Measurements from ENCODE around the gene CTSL. TPM values are rescaled to one million over a fixed set of nuclear protein-coding genes. Genes with fewer than 3 reads are reported as not detected.

Gene CTSL
- polyA plus RNA-seq, 3 donors: 126 to 177 (median 153) TPM

DNA sequence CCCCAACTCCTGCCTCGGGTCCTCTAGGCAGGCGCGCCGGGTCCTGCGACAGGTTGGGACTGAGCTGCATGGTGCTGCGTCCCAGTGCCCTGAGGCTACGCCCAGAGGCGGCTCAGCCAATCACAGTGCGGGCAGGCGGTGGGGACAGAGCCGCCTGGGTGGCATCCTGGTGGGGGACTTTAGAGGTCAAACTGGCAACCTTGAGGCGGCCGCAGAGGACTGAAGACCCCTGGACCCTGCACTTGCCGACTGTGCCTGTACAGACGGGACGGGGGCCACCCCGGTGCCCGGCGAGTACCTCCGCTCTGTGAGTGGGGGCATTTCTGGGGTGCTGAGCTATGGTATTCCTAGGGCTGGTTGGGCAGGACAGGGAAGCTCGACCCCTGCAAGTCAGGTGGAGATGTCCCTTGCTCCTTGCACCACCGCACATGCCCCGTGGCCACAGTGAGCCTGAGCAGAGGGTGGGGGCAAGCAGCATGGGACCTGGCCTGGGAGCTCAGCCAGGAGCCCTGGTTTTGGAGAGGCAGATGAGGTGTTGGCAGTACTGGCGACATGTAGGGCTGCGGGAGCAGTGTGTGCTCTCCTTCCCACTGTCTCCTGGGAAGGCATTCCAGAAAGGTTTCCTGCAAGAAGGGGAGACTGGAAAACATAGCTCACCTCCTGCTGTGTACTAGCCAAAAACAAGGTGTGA lies 45.5 kb downstream of the CTSL start:
- no peak for DNase-seq (ENCODE audit: extremely low read depth in 1 of 11, low read depth in 9 of 11, low spot score in 4 of 11)

- no peak for DNase-seq (ENCODE audit: extremely low read depth in 1 of 11, low read depth in 9 of 11, low spot score in 4 of 11)
These were observed 50.8 kb downstream of the CTSL start for GRCh38 chr9:87776481-87777379.

GRCh38 chr9:87778996-87779395 lies 53.1 kb downstream of the CTSL start:
- no peak for DNase-seq (ENCODE audit: extremely low read depth in 1 of 11, low read depth in 9 of 11, low spot score in 4 of 11)

Other genes starting within 250 kb of the CTSL start
- gene DAPK1, start 228.3 kb upstream of the CTSL start, polyA plus RNA-seq (ENCODE audit: insufficient read length in 3 of 3): 10 to 100 TPM; 68.5 to 95.9 (median 75.3) TPM
- not detected for gene SPATA31E1, start 156.8 kb downstream of the CTSL start, polyA plus RNA-seq (ENCODE audit: insufficient read length in 3 of 3)
- gene SPATA31C1, start 191.8 kb downstream of the CTSL start, polyA plus RNA-seq (ENCODE audit: insufficient read length in 3 of 3): under 1 TPM; 0.55 to 0.78 (median 0.71) TPM
- gene CDK20, start 248.4 kb downstream of the CTSL start, polyA plus RNA-seq (ENCODE audit: insufficient read length in 3 of 3): 10 to 100 TPM; 19.3 to 24.1 (median 20.1) TPM

Measured in renal cortex interstitium (tissue), 11 donors.